NCI-H82 treated with DMSO at 0.1 percent for 48 hours (cell line): Measurements from ENCODE around the gene ALPK1.
A peak's percentile ranks its signal among the peaks of the same experiment; 100 is the strongest.
"Not testable (repeated sequence)": the region's sequence is repeated elsewhere in the genome, so short reads cannot be mapped to it uniquely, and the experiment has no call there.

Source experiments
- DNase-seq: peaks from one replicate; lab custom pipeline; 2025; ENCODE audit not compliant: unreplicated experiment; lab: John Stamatoyannopoulos, UW

Gene ALPK1

DNA sequence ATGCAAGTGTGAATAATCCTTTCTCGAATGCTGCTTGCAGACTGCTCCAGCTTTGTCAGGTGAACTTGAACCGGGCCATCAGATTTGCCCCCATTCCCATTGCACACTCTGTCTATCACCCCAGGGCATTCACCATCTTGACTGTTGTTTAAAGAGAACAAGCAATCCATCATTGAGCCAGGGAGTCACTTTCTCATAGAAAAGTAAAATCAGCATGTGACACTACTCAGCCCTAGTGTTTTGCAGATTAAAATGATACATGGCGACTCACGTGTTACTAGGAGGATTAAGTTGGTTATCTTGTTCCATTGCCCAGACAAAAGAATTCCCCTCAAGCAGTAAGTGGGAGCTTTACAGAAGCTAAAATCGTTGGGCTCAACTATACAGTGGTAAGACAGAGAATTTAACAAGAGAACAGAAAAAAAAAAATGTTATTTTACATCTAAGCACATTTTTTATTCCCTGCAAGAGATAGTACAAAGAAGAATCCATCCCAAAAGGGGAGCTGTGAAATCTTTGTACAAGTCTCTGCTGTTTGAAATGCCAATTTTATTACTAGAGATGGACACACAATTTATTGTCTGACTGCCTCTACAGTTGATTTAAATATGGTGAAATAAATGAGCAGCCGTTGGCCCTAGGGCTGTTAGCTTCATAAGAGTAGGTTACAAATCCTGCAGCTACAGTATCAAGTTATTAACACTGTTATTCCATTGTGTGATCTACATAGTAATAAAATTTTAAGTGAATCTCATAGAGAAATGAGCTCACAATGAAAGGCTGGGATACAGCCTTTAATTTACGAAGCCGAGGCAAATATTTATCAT lies 151.3 kb downstream of the ALPK1 start:
- DNase-seq, result peak; percentile 15

DNA sequence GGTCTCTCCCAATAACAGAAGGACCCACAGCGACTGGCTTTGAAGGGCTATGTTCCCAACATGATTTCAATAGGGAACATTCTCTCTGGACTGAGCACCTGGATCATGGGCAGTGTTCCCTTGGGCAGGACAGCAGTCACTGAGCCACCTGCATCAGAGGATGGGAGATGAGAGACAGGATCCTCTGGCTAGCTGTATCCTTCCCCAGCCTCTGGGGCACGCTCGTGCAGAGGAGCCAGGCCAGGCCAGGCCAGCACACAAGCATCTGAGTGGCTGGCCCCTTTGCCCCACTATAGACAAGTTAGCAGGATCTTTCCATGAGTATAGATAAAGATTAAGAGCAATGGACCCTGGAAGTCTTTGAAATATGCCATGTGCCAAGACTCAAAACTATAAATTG lies 152.5 kb downstream of the ALPK1 start:
- no peak for DNase-seq

GRCh38 chr4:112451104-112451503 lies 153.9 kb downstream of the ALPK1 start:
- no peak for DNase-seq

- no peak for DNase-seq
These were observed 154.7 kb downstream of the ALPK1 start for GRCh38 chr4:112451831-112452230.

GRCh38 chr4:112453321-112453720 lies 156.2 kb downstream of the ALPK1 start:
- no peak for DNase-seq

GRCh38 chr4:112472318-112472717 lies 175.1 kb downstream of the ALPK1 start:
- no peak for DNase-seq

- DNase-seq, result no peak
These were observed 176.8 kb downstream of the ALPK1 start for GRCh38 chr4:112473985-112474384.

- DNase-seq, result no peak
These were observed 188.8 kb downstream of the ALPK1 start for GRCh38 chr4:112485930-112486329.

- not testable (repeated sequence) for DNase-seq
These were observed 193.6 kb downstream of the ALPK1 start for GRCh38 chr4:112490808-112491207.
